Erythroblast (primary cell): Measurements from ENCODE around the gene RNF150.

Experiments
- GATA1 ChIP-seq: IDR thresholded peaks from 2 replicates; pipeline ENCODE4 v1.6.1; 2011; ENCODE audit warnings: low read depth, mild to moderate bottlenecking, control low read depth, low read length, moderate library complexity
- POLR2A ChIP-seq: IDR thresholded peaks from 2 replicates; pipeline ENCODE4 v1.6.1; 2011; ENCODE audit warnings: mild to moderate bottlenecking, low read length

DNA sequence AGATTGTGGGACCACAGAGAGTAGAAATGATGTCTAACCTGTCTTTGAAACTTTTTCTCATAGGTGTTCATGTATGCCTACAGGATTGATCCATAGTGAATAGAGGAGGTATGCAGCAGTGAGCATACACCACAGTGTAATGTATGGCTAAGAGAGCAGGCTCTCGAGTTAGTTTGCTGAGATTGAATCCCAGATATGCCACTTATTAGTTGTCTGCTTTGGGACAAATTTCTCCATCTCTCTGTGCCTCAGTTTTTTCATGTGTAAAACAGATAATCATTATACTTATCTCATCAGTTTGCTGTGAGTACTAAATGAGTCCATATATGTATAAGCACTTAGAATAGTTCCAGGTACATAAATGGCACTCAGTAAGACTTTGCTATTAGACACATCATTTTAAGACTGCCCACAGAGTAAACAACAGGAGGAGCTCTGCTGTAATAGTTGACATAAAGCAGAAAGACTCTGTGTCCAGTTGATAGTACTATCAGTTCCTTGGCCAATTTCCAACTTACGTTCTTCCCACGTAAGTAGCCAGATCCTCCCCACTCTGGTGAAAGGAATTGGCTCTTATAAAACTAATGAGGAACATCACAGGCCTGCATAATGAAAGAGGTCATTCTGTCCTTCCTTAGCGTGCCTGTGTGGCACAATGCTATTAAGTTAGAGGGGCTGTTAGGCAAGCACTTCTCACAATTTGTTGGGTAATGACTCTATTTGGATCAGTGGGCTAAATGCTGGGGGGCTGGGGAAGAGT lies 20.7 kb upstream of the RNF150 start:
- TF ChIP-seq POLR2A (no peak), GATA1 (no peak)
